Measurements from ENCODE around the gene RPL7L1.
A peak's percentile ranks its signal among the peaks of the same experiment; 100 is the strongest.
"Not testable (repeated sequence)": the region's sequence is repeated elsewhere in the genome, so short reads cannot be mapped to it uniquely, and the experiment has no call there.

RPL7L1 gene

GRCh38 chr6:42873313-42873712, 6.1 kb upstream of the RPL7L1 start:
- Histone ChIP-seq H3K4me3 (ENCODE audit: low read depth in 1 of 2, low read length in 2 of 2) (no peak overlapping the region), H3K27ac (ENCODE audit: low read length) (no peak overlapping the region), H4K20me1 (ENCODE audit: insufficient read depth, low read length) (no peaks in the 10 kb centered on the region), H2AFZ (ENCODE audit: low read depth, low read length) (peak overlapping the region; percentile 31), H3K4me2 (ENCODE audit: insufficient read depth, low read length) (no peak overlapping the region), H3K27me3 (ENCODE audit: insufficient read depth, low read length, poor library complexity) (no peaks in the 10 kb centered on the region), H3K4me1 (ENCODE audit: insufficient read depth, low read length) (no peaks in the 10 kb centered on the region), H3K36me3 (ENCODE audit: insufficient read depth, low read length) (0 out of 2 replicates have a peak, but pooled peaks cover 3% of the 10 kb centered on the region), H3K9me3 (ENCODE audit: insufficient read depth, low read length, severe bottlenecking) (no peaks in the 10 kb centered on the region), H3K9ac (ENCODE audit: low read depth, low read length) (no peak overlapping the region), H3K79me2 (ENCODE audit: insufficient read depth, low read length) (no peaks in the 10 kb centered on the region)
- ATAC-seq (ENCODE audit: insufficient read depth, low read depth) (no peak), DNase-seq (no peak)
- no peak for TF ChIP-seq EZH2 (IDR thresholded peaks at IDR 0.05; ENCODE audit: borderline replicate concordance, low read depth, low read length, severe bottlenecking)
- no peak for TF ChIP-seq CTCF (IDR thresholded peaks at IDR 0.05; ENCODE audit: borderline replicate concordance, extremely low read depth, low read length, poor library complexity, severe bottlenecking)

- no peaks in the 10 kb centered on the region for H3K27me3 ChIP-seq (ENCODE audit: insufficient read depth, low read length, poor library complexity)
- H3K27ac ChIP-seq (ENCODE audit: low read length) = no peak overlapping the region
- peaks cover 27% of the 10 kb centered on the region for H3K4me1 ChIP-seq (ENCODE audit: insufficient read depth, low read length)
- no peak overlapping the region for H3K4me3 ChIP-seq (ENCODE audit: low read depth in 1 of 2, low read length in 2 of 2)
- H2AFZ ChIP-seq (ENCODE audit: low read depth, low read length) = peak overlapping the region; percentile 61
- H3K4me2 ChIP-seq (ENCODE audit: insufficient read depth, low read length) = no peak overlapping the region
- H4K20me1 ChIP-seq (ENCODE audit: insufficient read depth, low read length) = peaks cover under 1% of the 10 kb centered on the region; the same call in 1 of the 2 replicates
- peaks cover 16% of the 10 kb centered on the region for H3K36me3 ChIP-seq (ENCODE audit: insufficient read depth, low read length)
- H3K79me2 ChIP-seq (ENCODE audit: insufficient read depth, low read length) = peaks cover 34% of the 10 kb centered on the region
- TF ChIP-seq EZH2 (IDR thresholded peaks at IDR 0.05; ENCODE audit: borderline replicate concordance, low read depth, low read length, severe bottlenecking) = no peak
- no peak for TF ChIP-seq CTCF (IDR thresholded peaks at IDR 0.05; ENCODE audit: borderline replicate concordance, extremely low read depth, low read length, poor library complexity, severe bottlenecking)
- no peak overlapping the region for H3K9ac ChIP-seq (ENCODE audit: low read depth, low read length)
- DNase-seq (no peak), ATAC-seq (ENCODE audit: insufficient read depth, low read depth) (no peak)
- H3K9me3 ChIP-seq (ENCODE audit: insufficient read depth, low read length, severe bottlenecking) = no peaks in the 10 kb centered on the region
These were observed 1.7 kb upstream of the RPL7L1 start for GRCh38 chr6:42877695-42878094.

GRCh38 chr6:42880240-42880817, 913 bp downstream of the RPL7L1 start:
- peaks cover 48% of the 10 kb centered on the region for H3K4me1 ChIP-seq (ENCODE audit: insufficient read depth, low read length)
- peaks cover 15% of the 10 kb centered on the region; the same call in 1 of the 2 replicates for H4K20me1 ChIP-seq (ENCODE audit: insufficient read depth, low read length)
- not testable (repeated sequence) for ATAC-seq (ENCODE audit: insufficient read depth, low read depth); H3K27me3 ChIP-seq (ENCODE audit: insufficient read depth, low read length, poor library complexity); DNase-seq; H3K9me3 ChIP-seq (ENCODE audit: insufficient read depth, low read length, severe bottlenecking)
- H3K27ac ChIP-seq (ENCODE audit: low read length) = peak overlapping the region; percentile 93
- H3K79me2 ChIP-seq (ENCODE audit: insufficient read depth, low read length) = peaks cover 56% of the 10 kb centered on the region
- H3K9ac ChIP-seq (ENCODE audit: low read depth, low read length) = peak overlapping the region; percentile 78
- H3K36me3 ChIP-seq (ENCODE audit: insufficient read depth, low read length) = peaks cover 42% of the 10 kb centered on the region
- peak overlapping the region; percentile 60 to 72 for H3K4me3 ChIP-seq (ENCODE audit: low read depth in 1 of 2, low read length in 2 of 2)
- peak overlapping the region; percentile 70 for H3K4me2 ChIP-seq (ENCODE audit: insufficient read depth, low read length)
- H2AFZ ChIP-seq (ENCODE audit: low read depth, low read length) = peak overlapping the region; percentile 95

GRCh38 chr6:42880871-42881270, 1.5 kb downstream of the RPL7L1 start:
- H4K20me1 ChIP-seq (ENCODE audit: insufficient read depth, low read length) = peaks cover 15% of the 10 kb centered on the region; the same call in 1 of the 2 replicates
- H3K79me2 ChIP-seq (ENCODE audit: insufficient read depth, low read length) = peaks cover 61% of the 10 kb centered on the region

More at GRCh38 chr6:42880871-42881270, 1.5 kb downstream of the RPL7L1 start:
- H3K4me1 ChIP-seq (ENCODE audit: insufficient read depth, low read length) = peaks cover 49% of the 10 kb centered on the region
- not testable (repeated sequence) for ATAC-seq (ENCODE audit: insufficient read depth, low read depth); H2AFZ ChIP-seq (ENCODE audit: low read depth, low read length); H3K9me3 ChIP-seq (ENCODE audit: insufficient read depth, low read length, severe bottlenecking); H3K27me3 ChIP-seq (ENCODE audit: insufficient read depth, low read length, poor library complexity); DNase-seq
- H3K27ac ChIP-seq (ENCODE audit: low read length) = peak overlapping the region; percentile 93
- H3K36me3 ChIP-seq (ENCODE audit: insufficient read depth, low read length) = peaks cover 48% of the 10 kb centered on the region
- H3K9ac ChIP-seq (ENCODE audit: low read depth, low read length) = peak overlapping the region; percentile 78
- H3K4me2 ChIP-seq (ENCODE audit: insufficient read depth, low read length) = peak overlapping the region; percentile 70
- peak overlapping the region; percentile 60 to 72; a peak in 3 of 4 replicates for H3K4me3 ChIP-seq (ENCODE audit: low read depth in 1 of 2, low read length in 2 of 2)
